Stimulated activated CD4-positive, alpha-beta T cell treated with anti-CD3 and anti-CD28 coated beads, Interleukin-15, amount 100 ng/mL, for 1 hour (primary cell): ENCODE results near the gene CBX2.
"Not testable (repeated sequence)": the region's sequence is repeated elsewhere in the genome, so short reads cannot be mapped to it uniquely, and the experiment has no call there.

Experiments
- DNase-seq, 2 donors: peaks; one replicate each; pipeline ENCODE4 v3.0.0-alpha.2; 2020; ENCODE audit warnings: low read depth in 1 of 2, low spot score in 1 of 2

The CBX2 gene

GRCh38 chr17:79769570-79770506 lies 8.1 kb upstream of the CBX2 start:
- DNase-seq = no peak

GRCh38 chr17:79771276-79771675 lies 6.7 kb upstream of the CBX2 start:
- DNase-seq = no peak

GRCh38 chr17:79772726-79773125 lies 5.2 kb upstream of the CBX2 start:
- not testable (repeated sequence) for DNase-seq

- DNase-seq = no peak
These were observed 3.4 kb upstream of the CBX2 start for GRCh38 chr17:79774561-79774975.

GRCh38 chr17:79775632-79776031 lies 2.3 kb upstream of the CBX2 start:
- no peak for DNase-seq

GRCh38 chr17:79776376-79777119 lies 1.4 kb upstream of the CBX2 start:
- DNase-seq = no peak

- no peak for DNase-seq
These were observed 641 bp upstream of the CBX2 start for GRCh38 chr17:79777120-79777893.

- no peak for DNase-seq
These were observed 646 bp downstream of the CBX2 start for GRCh38 chr17:79778504-79779083.

- no peak for DNase-seq
These were observed 1.2 kb downstream of the CBX2 start for GRCh38 chr17:79779084-79779529.

GRCh38 chr17:79779661-79780365 lies 1.9 kb downstream of the CBX2 start:
- no peak for DNase-seq

- DNase-seq = no peak
These were observed 3.2 kb downstream of the CBX2 start for GRCh38 chr17:79781012-79781650.

GRCh38 chr17:79781736-79782575 lies 4.0 kb downstream of the CBX2 start:
- DNase-seq = no peak

GRCh38 chr17:79783891-79784290 lies 5.9 kb downstream of the CBX2 start:
- no peak for DNase-seq

GRCh38 chr17:79784353-79785016 lies 6.5 kb downstream of the CBX2 start:
- DNase-seq = no peak

GRCh38 chr17:79785017-79785899 lies 7.3 kb downstream of the CBX2 start:
- no peak for DNase-seq

- DNase-seq = no peak
These were observed 8.2 kb downstream of the CBX2 start for GRCh38 chr17:79785900-79786810.
